ENCODE measurements around the gene OPRM1. TPM values are rescaled to one million over a fixed set of nuclear protein-coding genes. Genes with fewer than 3 reads are reported as not detected.

Gene OPRM1
- total and polyA plus RNA-seq, 2 of the 8 experiments (the other 6 are each of a cell fraction or from before 2014, with no cell fraction given), result not detected

GRCh38 chr6:154219250-154219649, 180.2 kb downstream of the OPRM1 start:
- no peak overlapping the region for H4K5ac ChIP-seq (ENCODE audit: insufficient read length, low read depth, low read length)

More at GRCh38 chr6:154219250-154219649, 180.2 kb downstream of the OPRM1 start:
- no peak overlapping the region for H3K23ac ChIP-seq (ENCODE audit: insufficient read length)
- H3K56ac ChIP-seq (replicated peaks; ENCODE audit: insufficient read length, low read depth, low read length), result no peak overlapping the region
- H3K27ac ChIP-seq (ENCODE audit: low read depth, low read length), result no peak overlapping the region
- no peak overlapping the region for H2BK20ac ChIP-seq (ENCODE audit: low read length)
- no peak overlapping the region for H4K8ac ChIP-seq (ENCODE audit: extremely low read depth, insufficient read depth, low read length)
- H3K79me2 ChIP-seq (ENCODE audit: control insufficient read depth in 1 of 2, insufficient read depth in 2 of 2, low read length in 2 of 2), result no peaks in the 10 kb centered on the region
- ChIA-PET CTCF (ENCODE audit: partially characterized antibody) (interaction anchor here (0.6 kb wide), 1 partner anchor 349 kb away, joined by 3 read pairs; no protein-coding TSS in a partner anchor), POLR2A (ENCODE audit: partially characterized antibody) (interaction anchor here (0.7 kb wide), 1 partner anchor 22 kb away, joined by 3 read pairs; no protein-coding TSS in a partner anchor)
- no peak overlapping the region for H2BK5ac ChIP-seq (ENCODE audit: low read depth, low read length)
- peaks cover 0 to 5% (median 3%) of the 10 kb centered on the region in 4 experiments; a peak in 2 of 7 replicates for H3K4me1 ChIP-seq (replicated peaks in 1 of 4; ENCODE audit: control insufficient read depth in 3 of 4, insufficient read depth in 4 of 4, low read length in 3 of 4)
- no peaks in the 10 kb centered on the region for H3K36me3 ChIP-seq (ENCODE audit: control insufficient read depth in 2 of 4, insufficient read depth in 4 of 4, low read length in 3 of 4)
- no peak overlapping the region for H2AK5ac ChIP-seq (ENCODE audit: low read depth, low read length)
- FAIRE-seq, result no peak
- H2BK15ac ChIP-seq (ENCODE audit: low read length), result no peak overlapping the region
- H4K91ac ChIP-seq (replicated peaks; ENCODE audit: insufficient read length, low read length), result no peak overlapping the region
- H3K9me3 ChIP-seq (ENCODE audit: insufficient read depth in 2 of 2, low read depth in 1 of 2, low read length in 1 of 2), result no peaks in the 10 kb centered on the region
- no peak overlapping the region for H3K4me3 ChIP-seq (ENCODE audit: extremely low read depth in 1 of 4, insufficient read depth in 2 of 4, low read depth in 3 of 4, low read length in 4 of 4)
- WGBS, 2 experiments (ENCODE audit: extremely low coverage in 1 of 2, insufficient coverage in 1 of 2, insufficient read length in 1 of 2, insufficient replicate concordance in 2 of 2, low coverage in 1 of 2, low lambda C conversion rate in 2 of 2, missing lambda C conversion rate in 1 of 2), result 80% methylated on average over 6 of the region's 6 CpGs; no CpG with 5 or more reads in 1 of the 2 experiments
- no peak overlapping the region for H3K18ac ChIP-seq (ENCODE audit: extremely low read depth, low read length)
- H3K27me3 ChIP-seq (replicated peaks in 1 of 4; ENCODE audit: control insufficient read depth in 3 of 4, extremely low read depth in 1 of 4, insufficient read depth in 3 of 4, low read length in 3 of 4), result no peaks in the 10 kb centered on the region
- H2BK120ac ChIP-seq (replicated peaks; ENCODE audit: low read depth, low read length), result no peak overlapping the region
- H2BK12ac ChIP-seq (ENCODE audit: low read depth, low read length), result no peak overlapping the region
- no peak for DNase-seq (ENCODE audit: low read depth in 1 of 2, low spot score in 2 of 2)
- H3K4me2 ChIP-seq (ENCODE audit: insufficient read depth in 1 of 2, low read depth in 2 of 2, low read length in 2 of 2), result no peak overlapping the region
- H3K14ac ChIP-seq (ENCODE audit: insufficient read length), result no peak overlapping the region
- H2AFZ ChIP-seq (ENCODE audit: low read length), result peak overlapping the region; percentile 49; the same call in 1 of the 2 replicates
- H3K4ac ChIP-seq (replicated peaks; ENCODE audit: insufficient read length, low read depth, low read length), result no peak overlapping the region
- no peaks in the 10 kb centered on the region for H4K20me1 ChIP-seq (replicated peaks in 1 of 2; ENCODE audit: control insufficient read depth in 1 of 2, insufficient read depth in 2 of 2, low read length in 2 of 2)
- H3K79me1 ChIP-seq (ENCODE audit: low read depth, low read length), result no peaks in the 10 kb centered on the region
- no peak overlapping the region for H3K9ac ChIP-seq (replicated peaks in 1 of 4; ENCODE audit: extremely low read depth in 1 of 4, low read depth in 3 of 4, low read length in 3 of 4)
- no peaks in the 10 kb centered on the region for H3K23me2 ChIP-seq (ENCODE audit: low read depth, low read length)
- no peak for TF ChIP-seq SIN3A (conservative IDR thresholded peaks at IDR 0.05 in 1 of 2, IDR thresholded peaks at IDR 0.05 in 1 of 2; ENCODE audit: low read depth in 1 of 2, low read length in 2 of 2)
- TF ChIP-seq USF2 (IDR thresholded peaks at IDR 0.05; ENCODE audit: low read length), result no peak
- no peak for TF ChIP-seq KDM5A (IDR thresholded peaks at IDR 0.05; ENCODE audit: low read length)

Measured in H1 (cell line).